Activated CD8-positive, alpha-beta memory T cell treated with anti-CD3 and anti-CD28 coated beads for 4 hours (primary cell): ENCODE data around the gene ZNF398.

Experiments used
- DNase-seq, 2 donors: peaks; one replicate each; pipeline ENCODE4 v3.0.0-alpha.2; 2020; ENCODE audit warnings: low read depth in 2 of 2

ZNF398 gene

GRCh38 chr7:149226840-149227494 is 79.7 kb downstream of the ZNF398 start:
- no peak for DNase-seq

GRCh38 chr7:149228831-149229471 is 81.7 kb downstream of the ZNF398 start:
- no peak for DNase-seq

- no peak for DNase-seq
Measured at GRCh38 chr7:149229526-149229925, 82.3 kb downstream of the ZNF398 start.

GRCh38 chr7:149232362-149232761 is 85.1 kb downstream of the ZNF398 start:
- DNase-seq = no peak
